ENCODE measurements around the gene ZNF383. TPM values are rescaled to one million over a fixed set of nuclear protein-coding genes. Genes with fewer than 3 reads are reported as not detected.
A peak's percentile ranks its signal among the peaks of the same experiment; 100 is the strongest.

ZNF383 gene
- total RNA-seq (1 to 10 TPM; 2.9 to 3.2 TPM), polyA plus RNA-seq (1 to 10 TPM; 1.1 to 1.8 TPM)

GRCh38 chr19:37217775-37218591, at the start of gene ZNF383:
Gene ZNF383 (plus strand): TSS chr19:37218214. CDS start chr19:37230454, 12,240 bp downstream.
- TF ChIP-seq SP1 (IDR thresholded peaks at IDR 0.05) (peak; percentile 37), TAF1 (conservative IDR thresholded peaks at IDR 0.05) (peak; percentile 82), HNF4A (conservative IDR thresholded peaks at IDR 0.05) (peak; percentile 52), RAD21 (IDR thresholded peaks at IDR 0.05) (peak in 1 of 2 donors; percentile 38), YY1 (IDR thresholded peaks at IDR 0.05) (peak; percentile 99), MAX (IDR thresholded peaks at IDR 0.05) (peak; percentile 58), RXRA (IDR thresholded peaks at IDR 0.05) (peak; percentile 34 to 47), EGR1 (IDR thresholded peaks at IDR 0.05; ENCODE audit: low read depth in 2 of 2) (no peak), FOXA2 (IDR thresholded peaks at IDR 0.05) (no peak), FOXA1 (IDR thresholded peaks at IDR 0.05) (no peak), GABPA (IDR thresholded peaks at IDR 0.05 in 1 of 2, conservative IDR thresholded peaks at IDR 0.05 in 1 of 2) (peak; percentile 43 to 89), NR2F2 (IDR thresholded peaks at IDR 0.05) (peak; percentile 71), HNF4G (IDR thresholded peaks at IDR 0.05) (no peak), REST (IDR thresholded peaks at IDR 0.05) (peak; percentile 75)
- TF ChIP-seq, protein P1, sequence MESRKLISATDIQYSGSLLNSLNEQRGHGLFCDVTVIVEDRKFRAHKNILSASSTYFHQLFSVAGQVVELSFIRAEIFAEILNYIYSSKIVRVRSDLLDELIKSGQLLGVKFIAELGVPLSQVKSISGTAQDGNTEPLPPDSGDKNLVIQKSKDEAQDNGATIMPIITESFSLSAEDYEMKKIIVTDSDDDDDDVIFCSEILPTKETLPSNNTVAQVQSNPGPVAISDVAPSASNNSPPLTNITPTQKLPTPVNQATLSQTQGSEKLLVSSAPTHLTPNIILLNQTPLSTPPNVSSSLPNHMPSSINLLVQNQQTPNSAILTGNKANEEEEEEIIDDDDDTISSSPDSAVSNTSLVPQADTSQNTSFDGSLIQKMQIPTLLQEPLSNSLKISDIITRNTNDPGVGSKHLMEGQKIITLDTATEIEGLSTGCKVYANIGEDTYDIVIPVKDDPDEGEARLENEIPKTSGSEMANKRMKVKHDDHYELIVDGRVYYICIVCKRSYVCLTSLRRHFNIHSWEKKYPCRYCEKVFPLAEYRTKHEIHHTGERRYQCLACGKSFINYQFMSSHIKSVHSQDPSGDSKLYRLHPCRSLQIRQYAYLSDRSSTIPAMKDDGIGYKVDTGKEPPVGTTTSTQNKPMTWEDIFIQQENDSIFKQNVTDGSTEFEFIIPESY (IDR thresholded peaks at IDR 0.05): peak; percentile 90
- TF ChIP-seq, protein P2, sequence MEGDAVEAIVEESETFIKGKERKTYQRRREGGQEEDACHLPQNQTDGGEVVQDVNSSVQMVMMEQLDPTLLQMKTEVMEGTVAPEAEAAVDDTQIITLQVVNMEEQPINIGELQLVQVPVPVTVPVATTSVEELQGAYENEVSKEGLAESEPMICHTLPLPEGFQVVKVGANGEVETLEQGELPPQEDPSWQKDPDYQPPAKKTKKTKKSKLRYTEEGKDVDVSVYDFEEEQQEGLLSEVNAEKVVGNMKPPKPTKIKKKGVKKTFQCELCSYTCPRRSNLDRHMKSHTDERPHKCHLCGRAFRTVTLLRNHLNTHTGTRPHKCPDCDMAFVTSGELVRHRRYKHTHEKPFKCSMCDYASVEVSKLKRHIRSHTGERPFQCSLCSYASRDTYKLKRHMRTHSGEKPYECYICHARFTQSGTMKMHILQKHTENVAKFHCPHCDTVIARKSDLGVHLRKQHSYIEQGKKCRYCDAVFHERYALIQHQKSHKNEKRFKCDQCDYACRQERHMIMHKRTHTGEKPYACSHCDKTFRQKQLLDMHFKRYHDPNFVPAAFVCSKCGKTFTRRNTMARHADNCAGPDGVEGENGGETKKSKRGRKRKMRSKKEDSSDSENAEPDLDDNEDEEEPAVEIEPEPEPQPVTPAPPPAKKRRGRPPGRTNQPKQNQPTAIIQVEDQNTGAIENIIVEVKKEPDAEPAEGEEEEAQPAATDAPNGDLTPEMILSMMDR (IDR thresholded peaks at IDR 0.05; ENCODE audit: low read depth, low read length, missing input control): no peak
- TF ChIP-seq, protein P3, sequence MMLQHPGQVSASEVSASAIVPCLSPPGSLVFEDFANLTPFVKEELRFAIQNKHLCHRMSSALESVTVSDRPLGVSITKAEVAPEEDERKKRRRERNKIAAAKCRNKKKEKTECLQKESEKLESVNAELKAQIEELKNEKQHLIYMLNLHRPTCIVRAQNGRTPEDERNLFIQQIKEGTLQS (IDR thresholded peaks at IDR 0.05): no peak
- DNase-seq (ENCODE audit: low spot score): peak; percentile 87
- Histone ChIP-seq H3K36me3 (ENCODE audit: control insufficient read depth in 4 of 4, insufficient read depth in 3 of 4, low read depth in 1 of 4, low read length in 3 of 4) (peaks cover 3 to 19% (median 14%) of the 10 kb centered on the region in 4 donors), H3K9me3 (ENCODE audit: control insufficient read depth in 4 of 4, low read length in 3 of 4) (peaks cover 0 to 12% (median 5%) of the 10 kb centered on the region in 4 donors), H3K4me1 (ENCODE audit: control insufficient read depth in 4 of 4, insufficient read depth in 4 of 4, low read length in 3 of 4) (peaks cover 0 to 13% (median 9%) of the 10 kb centered on the region in 4 donors), H3K27me3 (ENCODE audit: control insufficient read depth in 4 of 4, insufficient read depth in 4 of 4, low read length in 3 of 4) (no peaks in the 10 kb centered on the region), H3K9ac (ENCODE audit: low read depth in 1 of 2, low read length in 2 of 2) (peak within 1 kb of the TSS; percentile 66 to 80), H3K4me3 (ENCODE audit: low read depth in 1 of 3, low read length in 3 of 3) (peak within 1 kb of the TSS; percentile 76 to 80 (median 76)), H3K27ac (ENCODE audit: low read depth in 1 of 2, low read length in 2 of 2) (peak within 1 kb of the TSS; percentile 83 to 96)
- WGBS: under 1% methylated on average over 44 of the region's 44 CpGs
